ENCODE data around the gene SERPINA3. TPM values are rescaled to one million over a fixed set of nuclear protein-coding genes. Genes with fewer than 3 reads are reported as not detected.

SERPINA3 gene
- total RNA-seq, 2 donors from 2014 or later, result 396 to 1,783 TPM

DNA sequence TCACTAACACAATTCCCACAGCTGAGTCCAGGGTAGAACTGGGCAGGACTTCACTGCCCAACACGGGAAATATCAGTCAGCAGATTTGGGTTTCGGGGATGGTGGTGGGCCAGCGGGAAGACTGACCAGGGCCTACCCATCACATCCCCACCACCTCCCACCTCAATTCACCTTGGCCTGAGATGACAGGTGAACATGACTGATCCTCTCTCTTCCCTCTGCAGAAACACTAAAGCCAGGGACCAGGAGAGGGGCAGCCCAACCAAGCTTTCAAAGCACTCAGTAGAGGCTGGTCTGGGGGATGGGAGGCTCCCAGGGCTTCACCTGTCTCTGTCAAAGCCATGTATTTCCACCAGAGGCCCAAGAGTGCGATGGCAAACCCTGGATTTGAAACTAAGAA is 28.6 kb upstream of the SERPINA3 start:
- no peaks in the 10 kb centered on the region for H3K36me3 ChIP-seq (replicated peaks in 1 of 2; ENCODE audit: insufficient read depth in 1 of 2, low read depth in 2 of 2)
- H3K4me3 ChIP-seq, result no peak overlapping the region
- no peaks in the 10 kb centered on the region for H3K9me3 ChIP-seq
- peaks cover 76% of the 10 kb centered on the region for H3K4me1 ChIP-seq
- WGBS, 2 donors, result 79 to 86% methylated on average over 4 of the region's 4 CpGs
- H3K27me3 ChIP-seq, result no peaks in the 10 kb centered on the region
- DNase-seq (no peak), ATAC-seq (no peak)
- intact Hi-C loops (cut with DNase I), result no loop called here
- H3K27ac ChIP-seq, result peak overlapping the region; percentile 16 to 84 (median 78)
- TF ChIP-seq, protein P1, sequence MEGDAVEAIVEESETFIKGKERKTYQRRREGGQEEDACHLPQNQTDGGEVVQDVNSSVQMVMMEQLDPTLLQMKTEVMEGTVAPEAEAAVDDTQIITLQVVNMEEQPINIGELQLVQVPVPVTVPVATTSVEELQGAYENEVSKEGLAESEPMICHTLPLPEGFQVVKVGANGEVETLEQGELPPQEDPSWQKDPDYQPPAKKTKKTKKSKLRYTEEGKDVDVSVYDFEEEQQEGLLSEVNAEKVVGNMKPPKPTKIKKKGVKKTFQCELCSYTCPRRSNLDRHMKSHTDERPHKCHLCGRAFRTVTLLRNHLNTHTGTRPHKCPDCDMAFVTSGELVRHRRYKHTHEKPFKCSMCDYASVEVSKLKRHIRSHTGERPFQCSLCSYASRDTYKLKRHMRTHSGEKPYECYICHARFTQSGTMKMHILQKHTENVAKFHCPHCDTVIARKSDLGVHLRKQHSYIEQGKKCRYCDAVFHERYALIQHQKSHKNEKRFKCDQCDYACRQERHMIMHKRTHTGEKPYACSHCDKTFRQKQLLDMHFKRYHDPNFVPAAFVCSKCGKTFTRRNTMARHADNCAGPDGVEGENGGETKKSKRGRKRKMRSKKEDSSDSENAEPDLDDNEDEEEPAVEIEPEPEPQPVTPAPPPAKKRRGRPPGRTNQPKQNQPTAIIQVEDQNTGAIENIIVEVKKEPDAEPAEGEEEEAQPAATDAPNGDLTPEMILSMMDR (IDR thresholded peaks at IDR 0.05), result no peak
- TF ChIP-seq POLR2A (IDR thresholded peaks at IDR 0.05), result no peak

DNA sequence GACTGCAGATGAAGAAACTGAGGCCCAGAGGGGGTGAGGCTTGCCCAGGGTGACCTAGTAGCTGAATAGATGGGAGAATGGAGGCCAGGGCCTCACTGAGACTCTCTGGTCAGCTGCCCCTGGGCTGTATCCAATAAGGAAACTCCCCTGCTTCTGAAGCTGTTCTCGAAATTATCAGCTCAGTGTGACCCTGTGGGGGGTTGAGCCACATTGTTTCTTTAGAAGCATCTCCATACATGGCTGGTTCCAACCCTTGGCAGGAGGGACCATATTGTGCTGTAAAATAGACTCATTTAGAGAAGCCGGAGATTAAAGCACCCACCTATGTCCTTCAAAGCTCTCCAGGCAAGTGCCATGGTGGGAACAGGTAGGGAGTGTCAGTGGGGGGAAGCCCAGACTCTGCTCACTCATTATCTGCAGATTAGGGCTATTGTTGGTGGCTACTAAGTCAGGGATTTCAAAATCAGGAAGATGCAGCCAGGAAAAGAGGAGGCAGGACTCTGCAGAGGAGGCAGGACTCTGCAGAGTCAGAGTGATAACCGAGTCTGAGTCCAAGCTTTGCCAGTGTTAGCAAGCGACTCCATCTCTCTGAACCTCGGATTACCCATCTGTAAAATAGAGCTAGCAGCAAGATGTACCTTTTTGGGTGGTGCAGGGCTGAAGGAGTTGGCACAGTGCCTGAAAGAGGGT is 27.5 kb upstream of the SERPINA3 start:
- intact Hi-C loops (cut with DNase I), result no loop called here
- DNase-seq (no peak), ATAC-seq (no peak)
- no peak overlapping the region for H3K4me3 ChIP-seq
- 67 to 70% methylated on average over 5 of the region's 5 CpGs for WGBS, 2 donors
- peak overlapping the region in 3 of 4 donors; percentile 13 to 84 (median 32) for H3K27ac ChIP-seq
- H3K9me3 ChIP-seq, result no peaks in the 10 kb centered on the region
- no peaks in the 10 kb centered on the region for H3K36me3 ChIP-seq (replicated peaks in 1 of 2; ENCODE audit: insufficient read depth in 1 of 2, low read depth in 2 of 2)
- TF ChIP-seq, protein P1 (IDR thresholded peaks at IDR 0.05), result no peak
- TF ChIP-seq POLR2A (IDR thresholded peaks at IDR 0.05), result no peak
- H3K27me3 ChIP-seq, result no peaks in the 10 kb centered on the region
- peaks cover 80% of the 10 kb centered on the region for H3K4me1 ChIP-seq

DNA sequence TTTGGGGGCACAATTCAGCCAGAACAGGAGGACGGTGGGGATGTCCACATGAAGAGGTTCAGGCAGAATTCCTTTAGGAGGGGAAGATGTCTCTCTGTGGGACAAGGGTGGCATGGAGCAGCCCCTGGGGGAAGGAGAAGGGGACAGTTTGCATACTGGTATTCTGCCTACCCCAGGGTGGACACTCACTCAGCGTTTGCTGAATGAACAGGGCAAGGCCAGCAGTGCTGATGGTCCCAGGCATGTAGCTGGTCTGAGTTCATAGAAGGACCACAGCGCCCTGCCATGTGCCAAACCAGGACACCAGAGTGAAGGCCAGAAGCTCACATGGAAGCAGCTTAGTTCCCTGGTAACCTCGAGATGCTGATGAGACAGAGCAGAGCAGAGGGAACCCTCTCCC is 25.6 kb upstream of the SERPINA3 start:
- H3K27ac ChIP-seq, result peak overlapping the region in 1 of 4 donors; percentile 21
- 87 to 93% methylated on average over 4 of the region's 4 CpGs for WGBS, 2 donors
- H3K4me1 ChIP-seq, result peaks cover 66% of the 10 kb centered on the region
- DNase-seq (no peak), ATAC-seq (no peak)
- no peak overlapping the region for H3K4me3 ChIP-seq
- H3K27me3 ChIP-seq, result no peaks in the 10 kb centered on the region
- TF ChIP-seq POLR2A (IDR thresholded peaks at IDR 0.05), result no peak
- TF ChIP-seq, protein P1 (IDR thresholded peaks at IDR 0.05), result no peak
- intact Hi-C loops (cut with DNase I), result no loop called here
- H3K9me3 ChIP-seq, result no peaks in the 10 kb centered on the region
- H3K36me3 ChIP-seq (replicated peaks in 1 of 2; ENCODE audit: insufficient read depth in 1 of 2, low read depth in 2 of 2), result no peaks in the 10 kb centered on the region

DNA sequence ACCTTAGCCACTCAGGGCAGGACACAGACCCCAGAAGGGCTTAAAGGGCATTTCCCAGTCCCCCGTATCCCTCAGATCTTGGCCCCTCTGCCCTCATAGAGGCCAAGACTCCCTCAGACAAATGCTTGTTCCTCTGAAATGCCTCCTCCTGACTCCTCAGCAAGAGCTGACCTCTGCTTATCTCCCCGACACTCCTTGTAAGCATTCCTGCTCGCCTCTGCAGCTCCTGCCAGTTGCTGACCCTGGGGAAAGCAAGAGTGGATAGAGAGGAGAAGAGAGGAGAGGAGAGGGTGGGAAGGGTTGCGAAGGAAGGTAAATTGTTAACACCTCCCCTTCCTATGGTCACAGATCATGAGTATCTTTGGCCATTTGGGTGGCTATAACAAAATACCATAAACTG is 23.9 kb upstream of the SERPINA3 start:
- ATAC-seq, result no peak
- intact Hi-C loops (cut with DNase I), result no loop called here
- Histone ChIP-seq H3K27ac (peak overlapping the region in 1 of 4 donors; percentile 37), H3K4me3 (no peak overlapping the region), H3K27me3 (no peaks in the 10 kb centered on the region), H3K36me3 (replicated peaks in 1 of 2; ENCODE audit: insufficient read depth in 1 of 2, low read depth in 2 of 2) (no peaks in the 10 kb centered on the region), H3K9me3 (no peaks in the 10 kb centered on the region), H3K4me1 (peaks cover 59% of the 10 kb centered on the region)
- DNase-seq, result no peak
- 78% methylated on average over 4 of the region's 4 CpGs for whole genome bisulfite sequencing, 2 donors
- no peak for TF ChIP-seq POLR2A (IDR thresholded peaks at IDR 0.05)
- TF ChIP-seq, protein P1 (IDR thresholded peaks at IDR 0.05), result no peak

DNA sequence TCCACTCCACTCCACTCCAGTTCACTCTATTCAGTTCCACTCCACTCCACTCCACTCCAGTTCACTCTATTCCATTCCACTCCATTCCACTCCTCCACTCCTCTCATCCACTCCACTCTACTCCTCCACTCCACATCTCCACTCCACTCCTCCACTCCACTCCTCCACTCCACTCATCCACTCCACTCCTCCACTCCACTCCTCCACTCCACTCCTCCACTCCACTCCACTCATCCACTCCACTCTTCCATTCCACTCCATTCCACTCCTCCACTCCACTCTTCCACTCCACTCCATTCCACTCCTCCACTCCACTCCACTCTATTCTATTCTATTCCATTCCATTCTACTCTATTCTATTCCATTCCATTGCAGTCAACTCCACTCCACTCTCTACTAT is 21.1 kb upstream of the SERPINA3 start:
- TF ChIP-seq POLR2A (IDR thresholded peaks at IDR 0.05), result no peak
- TF ChIP-seq, protein P1 (IDR thresholded peaks at IDR 0.05), result no peak
- intact Hi-C loops (cut with DNase I), result no loop called here
- ATAC-seq, result no peak
- no peak for DNase-seq
- no peak overlapping the region for H3K27ac ChIP-seq
- no peaks in the 10 kb centered on the region for H3K36me3 ChIP-seq (replicated peaks in 1 of 2; ENCODE audit: insufficient read depth in 1 of 2, low read depth in 2 of 2)
- H3K9me3 ChIP-seq, result no peaks in the 10 kb centered on the region
- no peak overlapping the region for H3K4me3 ChIP-seq
- peaks cover 59% of the 10 kb centered on the region for H3K4me1 ChIP-seq
- H3K27me3 ChIP-seq, result no peaks in the 10 kb centered on the region
